CD14-positive monocyte (primary cell): ENCODE results near the gene ZNF341. TPM values are rescaled to one million over a fixed set of nuclear protein-coding genes. Genes with fewer than 3 reads are reported as not detected.

Experiments
- DNase-seq, 3 donors: peaks; one replicate each; pipeline ENCODE4 v3.0.0-alpha.2; 2011 to 2022
- H2AFZ ChIP-seq: 2 replicates; pipeline ENCODE4 v1.6.0; 2012; ENCODE audit warnings: mild to moderate bottlenecking, low read depth, low read length, inconsistent platforms; ENCODE audit not compliant: insufficient read depth, poor library complexity, severe bottlenecking
- H3K27ac ChIP-seq, 2 donors: 1 replicate in 1 of 2; 2 replicates in 1 of 2; pipeline ENCODE4 v1.5.1; 2012 to 2013; ENCODE audit warnings: low read length in 2 of 2, control low read depth in 1 of 2, inconsistent platforms in 1 of 2, low read depth in 1 of 2, mild to moderate bottlenecking in 1 of 2
- H3K27me3 ChIP-seq, 2 donors: one replicate each; pipeline versions ENCODE4 v1.6.0 to v1.6.1; 2011 to 2013; ENCODE audit warnings: low read length in 2 of 2; ENCODE audit not compliant: control insufficient read depth in 2 of 2, insufficient read depth in 2 of 2
- H3K36me3 ChIP-seq, 2 donors: replicated peaks in 1 of 2; 1 replicate in 1 of 2; 2 replicates in 1 of 2; pipeline versions ENCODE4 v1.5.1 to v1.6.1; 2012 to 2013; ENCODE audit warnings: low read length in 2 of 2, control low read depth in 1 of 2, inconsistent platforms in 1 of 2, mild to moderate bottlenecking in 1 of 2; ENCODE audit not compliant: insufficient read depth in 2 of 2, control insufficient read depth in 1 of 2
- H3K4me1 ChIP-seq, 2 donors: 1 replicate in 1 of 2; 2 replicates in 1 of 2; pipeline versions ENCODE4 v1.5.1 to v1.6.1; 2012 to 2013; ENCODE audit warnings: low read length in 2 of 2, control low read depth in 1 of 2, inconsistent platforms in 1 of 2, mild to moderate bottlenecking in 1 of 2, moderate library complexity in 1 of 2; ENCODE audit not compliant: insufficient read depth in 2 of 2, control insufficient read depth in 1 of 2
- H3K4me2 ChIP-seq: replicated peaks from 2 replicates; pipeline ENCODE3; 2012; ENCODE audit warnings: low read length, moderate library complexity, mild to moderate bottlenecking; ENCODE audit not compliant: poor library complexity, severe bottlenecking; ENCODE audit errors: extremely low read depth
- H3K4me3 ChIP-seq, 3 experiments: fragments of 200-600 bp in 1 of 3; sonication (generic) in 1 of 3; replicated peaks in 1 of 3; 1 replicate in 2 of 3; 2 replicates in 1 of 3; pipeline ENCODE4 v1.5.1; 2011 to 2013; ENCODE audit warnings: low read length in 3 of 3, mild to moderate bottlenecking in 3 of 3, control low read depth in 2 of 3, low read depth in 2 of 3, inconsistent platforms in 1 of 3, moderate library complexity in 1 of 3
- H3K79me2 ChIP-seq: 2 replicates; pipeline ENCODE4 v1.6.0; 2012; ENCODE audit warnings: mild to moderate bottlenecking, control low read depth, inconsistent platforms, low read length, moderate library complexity; ENCODE audit not compliant: insufficient read depth
- H3K9ac ChIP-seq: 2 replicates; pipeline ENCODE4 v1.6.0; 2017; ENCODE audit warnings: low read length, mild to moderate bottlenecking; ENCODE audit not compliant: insufficient read depth, poor library complexity, severe bottlenecking
- H3K9me3 ChIP-seq, 2 donors: replicated peaks in 1 of 2; 1 replicate in 1 of 2; 2 replicates in 1 of 2; pipeline versions ENCODE4 v1.5.1 to v1.6.1; 2012 to 2013; ENCODE audit warnings: low read length in 2 of 2, control low read depth in 1 of 2; ENCODE audit not compliant: control insufficient read depth in 1 of 2, insufficient read depth in 1 of 2
- H4K20me1 ChIP-seq: 2 replicates; pipeline ENCODE4 v1.6.0; 2012; ENCODE audit warnings: mild to moderate bottlenecking, low read length, control low read depth, moderate library complexity; ENCODE audit not compliant: insufficient read depth
- H3K27ac Mint-ChIP-seq, 7 donors: one replicate each; pipeline ENCODE4 v1.8.0; 2020; ENCODE audit warnings: mild to moderate bottlenecking in 7 of 7, mixed read lengths in 7 of 7, moderate library complexity in 6 of 7, inconsistent platforms in 2 of 7
- H3K27me3 Mint-ChIP-seq, 3 donors: one replicate each; pipeline ENCODE4 v1.8.0; 2021 to 2022; ENCODE audit warnings: low read depth in 3 of 3, mild to moderate bottlenecking in 3 of 3, mixed read lengths in 3 of 3, moderate library complexity in 3 of 3, inconsistent platforms in 1 of 3
- H3K36me3 Mint-ChIP-seq, 2 donors: one replicate each; pipeline ENCODE4 v1.8.0; 2020; ENCODE audit warnings: mixed read lengths in 2 of 2, inconsistent platforms in 1 of 2, mild to moderate bottlenecking in 1 of 2
- H3K4me1 Mint-ChIP-seq: one replicate; pipeline ENCODE4 v1.8.0; 2020; ENCODE audit warnings: mild to moderate bottlenecking, mixed read lengths
- H3K4me3 Mint-ChIP-seq, 2 donors: one replicate each; pipeline ENCODE4 v1.8.0; 2020; ENCODE audit warnings: mild to moderate bottlenecking in 2 of 2, mixed read lengths in 2 of 2, moderate library complexity in 1 of 2
- H3K9me3 Mint-ChIP-seq, 7 donors: one replicate each; pipeline ENCODE4 v1.8.0; 2020 to 2022; ENCODE audit warnings: mixed read lengths in 7 of 7, mild to moderate bottlenecking in 6 of 7, moderate library complexity in 6 of 7, inconsistent platforms in 2 of 7
- CTCF ChIP-seq: fragments of 200-600 bp; IDR thresholded peaks from one replicate; pipeline ENCODE4 v1.8.0; 2022; ENCODE audit warnings: antibody characterized with exemption, mild to moderate bottlenecking
- WGBS: methylation state at CpG from one replicate; pipeline ENCODE4 v1.1.5; 2013; ENCODE audit warnings: missing lambda C conversion rate; ENCODE audit not compliant: insufficient coverage; 5-methylcytosine and 5-hydroxymethylcytosine counted together
- intact Hi-C, 2 donors: fragments of 100-400 bp; cut with micrococcal nuclease; formaldehyde crosslinking; loops; one replicate each; pipeline versions ENCODE4 v1.15.0 to v1.15.1; 2023
- polyA plus RNA-seq, 3 donors: library from polyadenylated mRNA; depleted of rRNA in 1 of 3; unstranded in 2 of 3; stranded (reverse) in 1 of 3; fragments of 300-500 nt in 2 of 3; fragments of >200 nt in 1 of 3; fragmentation: Illumina TruSeq in 2 of 3; gene quantifications; 1 replicate in 2 of 3; 2 replicates in 1 of 3; pipeline ENCODE4 v1.2.3, GENCODE V29; 2012 to 2021

The ZNF341 gene
- polyA plus RNA-seq, 3 donors: 1.1 to 10.3 (median 2.3) TPM

DNA sequence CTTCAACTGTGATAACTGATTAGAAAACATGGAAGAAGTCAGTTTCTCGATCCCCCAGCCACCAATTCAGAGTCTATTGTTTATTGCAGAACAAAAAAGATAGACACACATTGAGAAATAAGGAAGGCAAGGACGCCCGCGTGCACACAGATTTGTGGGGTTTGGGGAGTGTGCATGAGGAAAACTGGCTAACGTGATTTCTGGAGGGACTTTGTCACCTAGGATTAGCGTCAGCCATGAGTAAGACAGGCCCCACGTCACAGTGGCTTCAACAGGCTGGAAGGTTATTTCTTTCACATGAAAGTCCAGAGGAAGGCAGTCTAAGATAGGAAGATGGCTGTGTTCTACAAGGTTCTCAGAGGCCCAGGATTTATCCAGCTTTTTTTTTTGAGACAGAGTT lies 7.7 kb downstream of the ZNF341 start:
- Mint-ChIP-seq H3K36me3 (peaks cover 17 to 25% of the 10 kb centered on the region in 2 donors), H3K4me1 (peaks cover 19% of the 10 kb centered on the region), H3K27me3 (no peaks in the 10 kb centered on the region), H3K4me3 (no peak overlapping the region), H3K27ac (peak overlapping the region in 2 of 7 donors; percentile 34 to 50), H3K9me3 (peaks cover 15 to 34% (median 22%) of the 10 kb centered on the region in 7 donors)
- H4K20me1 ChIP-seq: no peaks in the 10 kb centered on the region
- H3K9ac ChIP-seq: no peak overlapping the region
- H3K9me3 ChIP-seq: peaks cover 13 to 25% of the 10 kb centered on the region in 2 donors
- intact Hi-C loops: loop anchor here in 1 of 2 donors (10.0 kb wide), 1 partner anchor 55 kb away; the partner anchor contains the start of gene E2F1
- H3K27ac ChIP-seq: no peak overlapping the region
- no peaks in the 10 kb centered on the region for H3K27me3 ChIP-seq
- H3K79me2 ChIP-seq: peaks cover 25% of the 10 kb centered on the region
- H3K4me3 ChIP-seq: no peak overlapping the region
- no peak for DNase-seq
- H3K4me2 ChIP-seq: no peak overlapping the region
- peaks cover 12 to 20% of the 10 kb centered on the region in 2 donors for H3K4me1 ChIP-seq
- no peak overlapping the region for H2AFZ ChIP-seq
- no peak for TF ChIP-seq CTCF
- 92% methylated on average over 6 of the region's 7 CpGs for WGBS
- H3K36me3 ChIP-seq: peaks cover 0 to 4% of the 10 kb centered on the region in 2 donors

GRCh38 chr20:33740189-33740588 lies 8.4 kb downstream of the ZNF341 start:
- Histone ChIP-seq H3K9me3 (peaks cover 13 to 25% of the 10 kb centered on the region in 2 donors), H4K20me1 (no peaks in the 10 kb centered on the region), H3K79me2 (peaks cover 21% of the 10 kb centered on the region), H3K27me3 (no peaks in the 10 kb centered on the region), H3K27ac (no peak overlapping the region), H3K36me3 (peaks cover 4 to 9% of the 10 kb centered on the region in 2 donors), H3K9ac (no peak overlapping the region), H3K4me2 (no peak overlapping the region), H3K4me1 (peaks cover 5 to 13% of the 10 kb centered on the region in 2 donors), H3K4me3 (no peak overlapping the region), H2AFZ (no peak overlapping the region)
- Mint-ChIP-seq H3K36me3 (peaks cover 22 to 29% of the 10 kb centered on the region in 2 donors), H3K4me3 (no peak overlapping the region), H3K9me3 (peaks cover 15 to 34% (median 22%) of the 10 kb centered on the region in 7 donors), H3K27me3 (no peaks in the 10 kb centered on the region), H3K27ac (peak overlapping the region in 1 of 7 donors; percentile 63), H3K4me1 (peaks cover 14% of the 10 kb centered on the region)
- intact Hi-C loops: no loop called here
- no peak for DNase-seq
- TF ChIP-seq CTCF: no peak
- WGBS: 100% methylated on average over 1 of the region's 1 CpG
